GM12878 (cell line): ENCODE data around the gene LTBP2. TPM values are rescaled to one million over a fixed set of nuclear protein-coding genes. Genes with fewer than 3 reads are reported as not detected.

Source experiments
- ATAC-seq: fragments of 200-7000 bp; cut with Tn5 transposase; 3 replicates; pipeline ENCODE4 v1.9.1; 2020; ENCODE audit warnings: mild to moderate bottlenecking, moderate library complexity
- BruUV-seq: library from RNA; stranded (reverse); fragments of 400-500 nt; replicated peaks from 2 replicates; lab custom pipeline; 2021; lab: Mats Ljungman, UMichigan
- CTCF ChIA-PET: fragments of 300-600 bp; sonication (Branson Sonifier 250); formaldehyde crosslinking; extraction: SDS; loops from one replicate; lab custom pipeline; 2021; ENCODE audit warnings: inconsistent platforms; lab: Yijun Ruan, JAX
- POLR2A ChIA-PET: fragments of 350-600 bp; formaldehyde crosslinking; extraction: SDS; loops from one replicate; lab custom pipeline; 2021; ENCODE audit warnings: inconsistent platforms; lab: Charles Lee
- RAD21 ChIA-PET: fragments of 300-600 bp; sonication (Branson Sonifier 250); formaldehyde crosslinking; loops from one replicate; lab custom pipeline; 2023; ENCODE audit warnings: antibody characterized with exemption; ENCODE audit not compliant: unreplicated experiment; lab: Charles Lee
- SMC1A ChIA-PET: fragments of 300-600 bp; sonication (Branson Sonifier 250); formaldehyde crosslinking; loops from one replicate; lab custom pipeline; 2023; ENCODE audit not compliant: unreplicated experiment, uncharacterized antibody; lab: Charles Lee
- DNase-seq: peaks from one replicate; pipeline ENCODE4 v3.0.0-alpha.2; 2011; ENCODE audit warnings: low read depth, low spot score
- FAIRE-seq: peaks from 3 replicates; lab custom pipeline; 2011; peaks lifted over from hg19 to GRCh38; lab: Jason Lieb, UNC
- H2AFZ ChIP-seq: 2 replicates; pipeline ENCODE4 v1.6.0; 2011; ENCODE audit warnings: low read depth, low read length, control low read depth; ENCODE audit not compliant: control insufficient read depth
- H3K27ac ChIP-seq: 2 replicates; pipeline ENCODE4 v1.5.1; 2011; ENCODE audit warnings: control low read depth; ENCODE audit not compliant: control insufficient read depth, insufficient read depth
- H3K27me3 ChIP-seq, 2 experiments: replicated peaks in 1 of 2; 2 replicates each; pipeline versions ENCODE4 v1.6.0 to v1.6.1; 2011; ENCODE audit warnings: low read length in 1 of 2; ENCODE audit not compliant: control insufficient read depth in 2 of 2, insufficient read depth in 2 of 2
- H3K36me3 ChIP-seq, 2 experiments: 2 replicates each; pipeline ENCODE4 v1.5.1; 2011; ENCODE audit warnings: low read length in 1 of 2; ENCODE audit not compliant: control insufficient read depth in 2 of 2, insufficient read depth in 2 of 2
- H3K4me1 ChIP-seq: 2 replicates; pipeline ENCODE4 v1.6.1; 2011; ENCODE audit warnings: mild to moderate bottlenecking, low read length, moderate library complexity, mixed read lengths; ENCODE audit not compliant: control insufficient read depth, insufficient read depth
- H3K4me2 ChIP-seq: 2 replicates; pipeline ENCODE4 v1.6.0; 2011; ENCODE audit warnings: control low read depth; ENCODE audit not compliant: control insufficient read depth, insufficient read depth
- H3K4me3 ChIP-seq: fragments of 200-600 bp; sonication (generic); 2 replicates; pipeline ENCODE4 v1.5.1; 2016
- H3K79me2 ChIP-seq: 2 replicates; pipeline ENCODE4 v1.6.0; 2011; ENCODE audit warnings: low read length; ENCODE audit not compliant: control insufficient read depth, insufficient read depth
- H3K9ac ChIP-seq: 2 replicates; pipeline ENCODE4 v1.8.0; 2011; ENCODE audit warnings: low read length, control low read depth, mixed read lengths; ENCODE audit not compliant: control insufficient read depth, insufficient read depth
- H3K9me3 ChIP-seq: replicated peaks from 3 replicates; pipeline ENCODE4 v1.5.1; 2011; ENCODE audit warnings: mild to moderate bottlenecking, low read length; ENCODE audit not compliant: control insufficient read depth, insufficient read depth
- H4K20me1 ChIP-seq: 2 replicates; pipeline ENCODE4 v1.6.0; 2011; ENCODE audit not compliant: control insufficient read depth, insufficient read depth
- MLLT1 ChIP-seq: fragments of 450-650 bp; IDR thresholded peaks from 2 replicates; pipeline ENCODE4 v1.6.1; 2016; ENCODE audit warnings: mild to moderate bottlenecking
- NR2F1 ChIP-seq: fragments of 450-650 bp; conservative IDR thresholded peaks from 2 replicates; pipeline ENCODE4 v1.6.1; 2017; ENCODE audit warnings: mild to moderate bottlenecking
- RELA ChIP-seq: fragments of 450-650 bp; IDR thresholded peaks from 2 replicates; pipeline ENCODE4 v1.8.0; 2014; ENCODE audit warnings: borderline replicate concordance; ENCODE audit not compliant: partially characterized antibody
- SRF ChIP-seq, 2 experiments: IDR thresholded peaks; 2 replicates each; pipeline ENCODE4 v1.6.1; 2011; ENCODE audit warnings: low read depth in 2 of 2, low read length in 2 of 2, mild to moderate bottlenecking in 1 of 2, moderate library complexity in 1 of 2
- YY1 ChIP-seq: IDR thresholded peaks from 2 replicates; pipeline ENCODE4 v1.6.1; 2011; ENCODE audit warnings: low read depth, mild to moderate bottlenecking, low read length
- ZBTB11 ChIP-seq: fragments of 450-650 bp; formaldehyde crosslinking; IDR thresholded peaks from 2 replicates; pipeline ENCODE4 v1.5.0; 2022; ENCODE audit warnings: mild to moderate bottlenecking, missing genetic modification characterization
- WGBS: methylation state at CpG from one replicate; pipeline ENCODE4 v1.1.6; 2016; ENCODE audit warnings: low lambda C conversion rate; ENCODE audit not compliant: insufficient replicate concordance, insufficient coverage; ENCODE audit errors: missing lambda C conversion rate; 5-methylcytosine and 5-hydroxymethylcytosine counted together
- in situ Hi-C: fragments of 300-500 bp; cut with MboI; formaldehyde crosslinking; loops from 9 replicates; pipeline ENCODE4 v1.14.3; 2018; ENCODE audit warnings: mixed read lengths
- intact Hi-C: fragments of 100-400 bp; cut with micrococcal nuclease; formaldehyde crosslinking; loops from one replicate; pipeline ENCODE4 v1.14.2; 2022; ENCODE audit not compliant: unreplicated experiment
- polyA plus RNA-seq, 11 experiments: library from polyadenylated mRNA; depleted of rRNA in 4 of 11; unstranded in 6 of 11; stranded (reverse) in 5 of 11; fragments of >200 nt; fragmentation: Nextera tagmentation in 4 of 11; fragmentation: Illumina TruSeq in 1 of 11; extraction: Ambion mirVana in 4 of 11; extraction: Trizol in 1 of 11; gene quantifications; 1 replicate in 1 of 11; 2 replicates in 10 of 11; pipeline versions ENCODE4 v1.2.1 to v1.2.3, GENCODE V29; 2011 to 2016; ENCODE audit warnings: inconsistent platforms in 2 of 11, missing spikeins in 2 of 11, low read depth in 1 of 11
- total RNA-seq, 4 experiments: library from RNA; depleted of rRNA in 3 of 4; stranded (reverse); fragments of >200 nt in 3 of 4; fragmentation: Illumina TruSeq in 1 of 4; extraction: Trizol in 1 of 4; gene quantifications; 2 replicates each; pipeline versions ENCODE4 v1.2.1 to v1.2.3, GENCODE V29; 2013 to 2021

LTBP2 gene
- total and polyA plus RNA-seq, 10 of the 15 experiments (the other 5 are each of a cell fraction or from before 2014, with no cell fraction given), result 0.03 to 0.23 (median 0.06) TPM; not detected in 1

- no peak overlapping the region for H2AFZ ChIP-seq
- DNase-seq, result no peak
- ChIA-PET SMC1A (interaction anchor here (0.5 to 1.1 kb wide), 3 partner anchors 22 to 333 kb away, joined by 3 to 5 read pairs (median 3); no protein-coding TSS in a partner anchor), POLR2A (interaction anchor here (0.7 kb wide), 1 partner anchor 1106 kb away, joined by 3 read pairs; no protein-coding TSS in a partner anchor), CTCF (interaction anchor here (0.7 to 1.3 kb wide), 4 partner anchors 8 to 1990 kb away, joined by 3 to 4 read pairs (median 3); no protein-coding TSS in a partner anchor), RAD21 (interaction anchor here (1.1 kb wide), 1 partner anchor 21 kb away, joined by 3 read pairs; no protein-coding TSS in a partner anchor)
- FAIRE-seq, result no peak
- no peaks in the 10 kb centered on the region for H3K79me2 ChIP-seq
- intact Hi-C loops, result no loop called here
- WGBS, result 10% methylated on average over 6 of the region's 8 CpGs
- no peak overlapping the region for H3K4me2 ChIP-seq
- ATAC-seq, result no peak
- H3K9me3 ChIP-seq, result no peaks in the 10 kb centered on the region
- H3K27ac ChIP-seq, result no peak overlapping the region
- no peaks in the 10 kb centered on the region for H3K36me3 ChIP-seq
- no peak overlapping the region for H3K4me3 ChIP-seq
- no peak for TF ChIP-seq NR2F1
- TF ChIP-seq ZBTB11 (CRISPR knock-in tag), result no peak
- peak in 1 of 2 experiments; percentile 47; a peak in 1 of 4 replicates for TF ChIP-seq SRF (IDR thresholded peaks at IDR 0.05; ENCODE audit: low read depth in 2 of 2, low read length in 2 of 2)
- peak; percentile 98 for TF ChIP-seq MLLT1
- TF ChIP-seq RELA, result no peak
- TF ChIP-seq YY1, result peak; percentile 83
- TF ChIP-seq, all 136 proteins: peak for 3
- Histone ChIP-seq H3K9ac (no peak overlapping the region), H3K27me3 (no peaks in the 10 kb centered on the region; a peak in 1 of 4 replicates), H3K4me1 (no peaks in the 10 kb centered on the region), H4K20me1 (no peaks in the 10 kb centered on the region)
- no TSS peak for BruUV-seq
- in situ Hi-C loops, result no loop called here
These were observed 39.9 kb downstream of the LTBP2 start for GRCh38 chr14:74571901-74572725.
